Measurements from ENCODE around the gene PSMB3.

PSMB3 gene

GRCh38 chr17:38798614-38799500 lies 46.3 kb downstream of the PSMB3 start:
- DNase-seq, result peak; percentile 75

DNA sequence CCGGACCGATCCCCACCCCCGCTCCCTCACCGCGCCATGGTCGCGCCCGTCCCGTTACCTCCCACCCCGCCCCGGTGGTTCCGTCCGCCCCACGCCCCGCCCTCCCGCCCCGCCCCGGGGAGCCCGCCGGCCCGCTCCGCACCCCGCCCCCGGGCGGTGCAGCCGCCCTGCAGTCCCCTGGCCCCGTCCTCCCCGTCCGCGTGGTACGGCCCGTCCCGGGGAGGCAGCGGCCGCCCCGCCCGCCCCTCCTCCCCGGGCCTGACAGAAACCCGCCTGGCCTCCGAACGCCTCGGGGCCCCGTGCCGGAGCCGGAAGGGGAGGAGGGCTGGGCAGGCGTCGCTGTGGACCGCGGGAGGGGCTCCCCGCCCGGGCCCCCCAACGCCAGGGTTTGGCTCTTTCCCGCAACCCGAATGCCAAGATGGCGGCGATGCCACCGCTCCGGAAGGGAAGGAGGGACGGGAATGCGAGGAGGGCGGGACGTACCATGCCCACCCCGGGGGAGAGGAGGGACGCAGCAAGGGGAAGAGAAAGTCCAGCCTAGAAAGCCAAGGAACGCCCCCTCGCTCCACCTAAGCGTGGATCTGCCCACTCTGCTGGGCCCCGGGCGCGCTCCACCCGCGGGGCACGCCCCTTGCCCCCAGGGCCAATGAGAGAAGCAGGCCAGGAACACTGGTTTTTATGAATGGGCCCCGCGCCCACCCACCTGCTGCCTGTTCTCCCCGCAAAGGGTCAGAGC lies 47.1 kb downstream of the PSMB3 start, which contains the start of gene PIP4K2B:
TSS of gene PIP4K2B (minus strand) at position 56 of the 736 bp plus-strand sequence. CDS start 132 bp downstream, outside the sequence.
- peak; percentile 98 for DNase-seq

GRCh38 chr17:38800237-38800760 lies 47.8 kb downstream of the PSMB3 start:
- no peak for DNase-seq

DNA sequence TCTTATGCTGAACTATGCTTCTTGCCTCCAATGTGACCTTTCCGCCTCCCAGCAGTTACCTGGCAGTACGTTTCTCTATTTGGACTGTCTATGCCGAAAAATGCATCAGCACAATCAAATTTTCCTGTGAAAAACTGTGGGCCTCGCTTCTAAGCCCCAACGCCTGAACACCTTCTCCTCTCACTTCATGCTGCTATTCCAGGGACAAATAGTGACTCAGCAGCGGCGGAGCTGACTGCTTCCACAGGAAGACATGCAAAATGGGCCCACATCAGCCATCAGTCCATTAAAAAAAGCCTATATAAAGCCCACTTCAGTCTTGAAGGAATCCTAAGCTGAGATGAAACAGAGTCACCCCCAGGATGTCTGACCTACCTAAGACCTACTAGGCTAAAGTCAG lies 57.3 kb downstream of the PSMB3 start:
- no peak for DNase-seq
